Left lung (tissue), 10 donors: ENCODE measurements around the gene RBMS3. TPM values are rescaled to one million over a fixed set of nuclear protein-coding genes. Genes with fewer than 3 reads are reported as not detected.

Experiments used
- ATAC-seq: fragments of 200-7000 bp; cut with Tn5 transposase; one replicate; pipeline ENCODE4 v1.9.1; 2020; ENCODE audit warnings: moderate library complexity
- DNase-seq, 4 donors: peaks; one replicate each; pipeline ENCODE4 v3.0.0-alpha.2; 2013 to 2020
- H3K27ac ChIP-seq, 2 donors: fragments of 200-600 bp; sonication (generic) in 1 of 2; one replicate each; pipeline versions ENCODE4 v1.5.0 to v1.8.0; 2020 to 2021
- H3K27me3 ChIP-seq, 2 donors: fragments of 200-600 bp; sonication (generic) in 1 of 2; one replicate each; pipeline versions ENCODE4 v1.5.0 to v1.8.0; 2020 to 2021
- H3K36me3 ChIP-seq, 2 donors: fragments of 200-600 bp; sonication (generic) in 1 of 2; one replicate each; pipeline versions ENCODE4 v1.5.0 to v1.8.0; 2020 to 2021
- H3K4me1 ChIP-seq, 2 donors: fragments of 200-600 bp; one replicate each; pipeline ENCODE4 v1.8.0; 2021
- H3K4me3 ChIP-seq, 2 donors: fragments of 200-600 bp; sonication (generic) in 1 of 2; one replicate each; pipeline versions ENCODE4 v1.5.0 to v1.8.0; 2020 to 2021; ENCODE audit warnings: mild to moderate bottlenecking in 1 of 2
- H3K9me3 ChIP-seq, 2 donors: fragments of 200-600 bp; sonication (generic) in 1 of 2; one replicate each; pipeline versions ENCODE4 v1.5.0 to v1.8.0; 2020 to 2021
- intact Hi-C, 2 donors: fragments of 100-400 bp; cut with DNase I; formaldehyde crosslinking; loops; one replicate each; pipeline versions ENCODE4 v1.11.2 to v1.14.2; 2022
- polyA plus RNA-seq, 6 donors: library from polyadenylated mRNA; unstranded; fragments of 120-200 nt; gene quantifications; one replicate each; pipeline ENCODE4 v1.2.1, GENCODE V29; 2013; ENCODE audit not compliant: insufficient read length in 6 of 6
- total RNA-seq, 2 donors: library from RNA; stranded (reverse); fragmentation: NEBNext Ultra II Directional; extraction: Animal tissue kit (Norgen Biotek cat#: 25700); gene quantifications; one replicate each; pipeline ENCODE4 v1.2.1, GENCODE V29; 2021
- TF ChIP-seq, protein P1 (sequence below), 2 donors: fragments of 200-600 bp; sonication (generic) in 1 of 2; IDR thresholded peaks; one replicate each; pipeline versions ENCODE4 v1.5.0 to v1.8.0; 2021; ENCODE audit warnings: antibody characterized with exemption in 2 of 2
- donor health status: DM: no; HTN: yes; CAD: no.
- donor health status: DM: no; HTN: no; CAD: no.

Gene RBMS3
- total and polyA plus RNA-seq, 8 donors: 27.1 to 51.6 (median 37.6) TPM

GRCh38 chr3:29447946-29448627, 167.2 kb downstream of the RBMS3 start:
- DNase-seq: no peak
- H3K9me3 ChIP-seq: no peaks in the 10 kb centered on the region
- no peak for ATAC-seq
- H3K27ac ChIP-seq: no peak overlapping the region
- no peaks in the 10 kb centered on the region for H3K27me3 ChIP-seq
- no peaks in the 10 kb centered on the region for H3K36me3 ChIP-seq
- TF ChIP-seq, protein P1, sequence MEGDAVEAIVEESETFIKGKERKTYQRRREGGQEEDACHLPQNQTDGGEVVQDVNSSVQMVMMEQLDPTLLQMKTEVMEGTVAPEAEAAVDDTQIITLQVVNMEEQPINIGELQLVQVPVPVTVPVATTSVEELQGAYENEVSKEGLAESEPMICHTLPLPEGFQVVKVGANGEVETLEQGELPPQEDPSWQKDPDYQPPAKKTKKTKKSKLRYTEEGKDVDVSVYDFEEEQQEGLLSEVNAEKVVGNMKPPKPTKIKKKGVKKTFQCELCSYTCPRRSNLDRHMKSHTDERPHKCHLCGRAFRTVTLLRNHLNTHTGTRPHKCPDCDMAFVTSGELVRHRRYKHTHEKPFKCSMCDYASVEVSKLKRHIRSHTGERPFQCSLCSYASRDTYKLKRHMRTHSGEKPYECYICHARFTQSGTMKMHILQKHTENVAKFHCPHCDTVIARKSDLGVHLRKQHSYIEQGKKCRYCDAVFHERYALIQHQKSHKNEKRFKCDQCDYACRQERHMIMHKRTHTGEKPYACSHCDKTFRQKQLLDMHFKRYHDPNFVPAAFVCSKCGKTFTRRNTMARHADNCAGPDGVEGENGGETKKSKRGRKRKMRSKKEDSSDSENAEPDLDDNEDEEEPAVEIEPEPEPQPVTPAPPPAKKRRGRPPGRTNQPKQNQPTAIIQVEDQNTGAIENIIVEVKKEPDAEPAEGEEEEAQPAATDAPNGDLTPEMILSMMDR (IDR thresholded peaks at IDR 0.05): no peak
- intact Hi-C loops: no loop called here
- no peak overlapping the region for H3K4me3 ChIP-seq
- H3K4me1 ChIP-seq: no peaks in the 10 kb centered on the region

DNA sequence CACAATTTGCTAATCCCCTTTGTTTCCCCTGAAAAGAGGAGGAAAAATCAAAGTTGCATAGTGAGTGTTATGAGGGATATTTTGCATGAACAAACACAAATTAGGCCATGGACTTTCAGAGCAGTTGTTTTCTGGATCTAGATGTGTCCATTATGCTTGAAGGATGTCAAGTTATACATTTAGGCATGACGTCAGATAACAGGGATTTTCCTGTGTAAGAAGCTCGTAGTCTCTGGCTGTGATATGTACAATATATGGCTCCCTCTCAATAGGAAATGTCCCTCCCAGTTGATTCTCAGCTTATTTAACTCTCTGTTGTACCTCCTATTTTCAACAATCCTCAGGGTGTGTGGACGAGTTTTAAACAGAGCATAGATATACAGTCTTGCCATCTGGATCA, 171.0 kb downstream of the RBMS3 start:
- intact Hi-C loops: no loop called here
- H3K27ac ChIP-seq: no peak overlapping the region
- DNase-seq (no peak), ATAC-seq (no peak)
- no peaks in the 10 kb centered on the region for H3K27me3 ChIP-seq
- H3K4me1 ChIP-seq: no peaks in the 10 kb centered on the region
- TF ChIP-seq, protein P1 (IDR thresholded peaks at IDR 0.05): no peak
- H3K36me3 ChIP-seq: no peaks in the 10 kb centered on the region
- H3K4me3 ChIP-seq: no peak overlapping the region
- no peaks in the 10 kb centered on the region for H3K9me3 ChIP-seq

DNA sequence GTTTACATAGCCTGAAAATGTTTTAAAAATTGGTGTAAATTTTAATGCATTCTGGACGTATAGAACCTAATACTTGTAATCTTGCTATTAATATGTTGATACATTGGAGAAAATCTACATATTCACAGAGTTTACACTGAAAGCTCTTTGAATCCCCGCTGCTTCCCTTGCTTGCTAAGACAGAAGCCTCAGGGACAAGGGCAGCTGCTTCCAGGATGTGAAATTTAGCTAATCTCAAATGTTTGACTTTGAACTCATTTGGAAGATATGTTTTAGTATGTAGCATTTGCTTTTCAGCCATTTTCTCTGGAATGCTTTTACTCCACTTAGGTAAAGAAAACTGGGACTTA, 172.0 kb downstream of the RBMS3 start:
- no peak for ATAC-seq
- intact Hi-C loops: no loop called here

GRCh38 chr3:29453284-29454001, 172.6 kb downstream of the RBMS3 start:
- TF ChIP-seq, protein P1 (IDR thresholded peaks at IDR 0.05): no peak
- Histone ChIP-seq H3K36me3 (no peaks in the 10 kb centered on the region), H3K4me3 (no peak overlapping the region), H3K9me3 (no peaks in the 10 kb centered on the region), H3K27me3 (no peaks in the 10 kb centered on the region), H3K27ac (no peak overlapping the region), H3K4me1 (no peaks in the 10 kb centered on the region)
- ATAC-seq: peak; percentile 49
- DNase-seq: peak in 1 of 4 donors; percentile 35
- intact Hi-C loops: no loop called here

More for the DNA sequence above, 172.0 kb downstream of the RBMS3 start:
- Histone ChIP-seq H3K9me3 (no peaks in the 10 kb centered on the region), H3K27me3 (no peaks in the 10 kb centered on the region), H3K27ac (no peak overlapping the region), H3K4me1 (no peaks in the 10 kb centered on the region), H3K36me3 (no peaks in the 10 kb centered on the region), H3K4me3 (no peak overlapping the region)
- TF ChIP-seq, protein P1 (IDR thresholded peaks at IDR 0.05): no peak
- no peak for DNase-seq

GRCh38 chr3:29454161-29454611, 173.3 kb downstream of the RBMS3 start:
- H3K4me3 ChIP-seq: no peak overlapping the region
- H3K4me1 ChIP-seq: no peaks in the 10 kb centered on the region
- no peak overlapping the region for H3K27ac ChIP-seq
- intact Hi-C loops: no loop called here
- H3K36me3 ChIP-seq: no peaks in the 10 kb centered on the region
- no peak for ATAC-seq
- H3K27me3 ChIP-seq: no peaks in the 10 kb centered on the region
- H3K9me3 ChIP-seq: no peaks in the 10 kb centered on the region
- TF ChIP-seq, protein P1 (IDR thresholded peaks at IDR 0.05): no peak
- no peak for DNase-seq
